Ovary (tissue), 9 donors: ENCODE results near the gene RGS16. TPM values are rescaled to one million over a fixed set of nuclear protein-coding genes. Genes with fewer than 3 reads are reported as not detected.

Experiments
- DNase-seq, 5 donors: peaks; one replicate each; pipeline ENCODE4 v3.0.0-alpha.2; 2019 to 2020
- H3K27ac ChIP-seq, 2 donors: fragments of 200-600 bp; one replicate each; pipeline versions ENCODE4 v1.5.1 to v1.8.0; 2019 to 2022
- H3K27me3 ChIP-seq: fragments of 200-600 bp; one replicate; pipeline ENCODE4 v1.8.0; 2022
- H3K36me3 ChIP-seq: fragments of 200-600 bp; sonication (generic); one replicate; pipeline ENCODE4 v1.5.1; 2019
- H3K4me1 ChIP-seq: one replicate; pipeline ENCODE4 v1.8.1; 2013; ENCODE audit warnings: mild to moderate bottlenecking, moderate library complexity; ENCODE audit not compliant: insufficient read depth
- H3K4me3 ChIP-seq: fragments of 200-600 bp; sonication (generic); one replicate; pipeline ENCODE4 v1.5.1; 2017
- H3K9me3 ChIP-seq, 2 donors: fragments of 200-600 bp in 1 of 2; sonication (generic) in 1 of 2; one replicate each; pipeline versions ENCODE4 v1.5.1 to v1.8.1; 2013 to 2019; ENCODE audit warnings: mild to moderate bottlenecking in 1 of 2, moderate library complexity in 1 of 2
- CTCF ChIP-seq, 3 donors: fragments of 450-650 bp in 2 of 3; fragments of 200-600 bp in 1 of 3; IDR thresholded peaks; one replicate each; pipeline versions ENCODE4 v1.5.1 to v1.8.0; 2016 to 2022; ENCODE audit warnings: antibody characterized with exemption in 3 of 3, mild to moderate bottlenecking in 1 of 3
- EP300 ChIP-seq: sonication (generic); formaldehyde crosslinking; IDR thresholded peaks from one replicate; pipeline ENCODE4 v1.6.1; 2017; ENCODE audit warnings: antibody characterized with exemption
- POLR2A ChIP-seq: fragments of 450-650 bp; IDR thresholded peaks from one replicate; pipeline ENCODE4 v1.6.1; 2017; ENCODE audit warnings: antibody characterized with exemption, mild to moderate bottlenecking, moderate library complexity
- WGBS, 3 donors: extraction: QIAGEN DNeasy Blood & Tissue Kit in 1 of 3; methylation state at CpG; one replicate each; pipeline versions ENCODE4 v1.1.5 to v1.1.7; 2013 to 2017; 5-methylcytosine and 5-hydroxymethylcytosine counted together
- intact Hi-C, 4 donors: fragments of 100-400 bp; cut with DNase I; formaldehyde crosslinking; loops; one replicate each; pipeline versions ENCODE4 v1.11.0 to v1.15.1; 2022 to 2023
- polyA plus RNA-seq, 2 donors: library from polyadenylated mRNA; stranded (reverse); fragments of 200-250 nt in 1 of 2; fragments of 350-450 nt in 1 of 2; fragmentation: Illumina TruSeq in 1 of 2; extraction: RNeasy Lipid Tissue Mini Kit (QIAGEN cat#74804) in 1 of 2; gene quantifications; one replicate each; pipeline ENCODE4 v1.2.3, GENCODE V29; 2013 to 2014
- total RNA-seq, 7 donors: library from RNA; depleted of rRNA in 2 of 7; stranded (reverse); fragments of >200 nt in 2 of 7; fragmentation: NEBNext Ultra II Directional in 3 of 7; extraction: Animal tissue kit (Norgen Biotek cat#: 25700) in 3 of 7; gene quantifications; one replicate each; pipeline versions ENCODE4 v1.1.0 to v1.2.4, GENCODE V29; 2016 to 2023
- donor health status: DM: no; HTN: no; CAD: no; lungs with moderate emphysema.
- donor health status: DM: no; HTN: no; CAD: no.
- donor health status: Bipolar disorder and iron deficiency.
- donor health status: DM: yes; HTN: yes; CAD: no.
- donor health status: DM: no; HTN: no; CAD: no.
- donor health status: DM: yes; HTN: yes; CAD: no.

Gene RGS16
- total and polyA plus RNA-seq, 9 donors = 1.1 to 7.4 (median 3.3) TPM

GRCh38 chr1:182570611-182570970 is 33.6 kb downstream of the RGS16 start:
- intact Hi-C loops = no loop called here
- no peaks in the 10 kb centered on the region for H3K27me3 ChIP-seq
- H3K27ac ChIP-seq = no peak overlapping the region
- 94 to 98% (median 95%) methylated on average over 2 of the region's 2 CpGs for WGBS, 3 donors
- no peaks in the 10 kb centered on the region for H3K36me3 ChIP-seq
- no peak for TF ChIP-seq EP300
- TF ChIP-seq POLR2A = no peak
- no peak for TF ChIP-seq CTCF (IDR thresholded peaks at IDR 0.05)
- H3K4me1 ChIP-seq = no peaks in the 10 kb centered on the region
- no peak for DNase-seq
- H3K4me3 ChIP-seq = no peak overlapping the region
- H3K9me3 ChIP-seq = no peaks in the 10 kb centered on the region

GRCh38 chr1:182569939-182570610 is 34.1 kb downstream of the RGS16 start:
- Histone ChIP-seq H3K27ac (no peak overlapping the region), H3K4me3 (no peak overlapping the region), H3K27me3 (no peaks in the 10 kb centered on the region), H3K36me3 (no peaks in the 10 kb centered on the region), H3K4me1 (no peaks in the 10 kb centered on the region), H3K9me3 (no peaks in the 10 kb centered on the region)
- intact Hi-C loops = no loop called here
- DNase-seq = no peak
- TF ChIP-seq CTCF (IDR thresholded peaks at IDR 0.05) = no peak
- no peak for TF ChIP-seq EP300
- no peak for TF ChIP-seq POLR2A
- 90 to 92% (median 90%) methylated on average over 6 of the region's 6 CpGs for WGBS, 3 donors

GRCh38 chr1:182568647-182569284 is 35.4 kb downstream of the RGS16 start:
- no peaks in the 10 kb centered on the region for H3K4me1 ChIP-seq
- no peak for DNase-seq
- no peaks in the 10 kb centered on the region for H3K36me3 ChIP-seq
- H3K27me3 ChIP-seq = no peaks in the 10 kb centered on the region
- intact Hi-C loops = no loop called here
- WGBS, 3 donors = 84 to 93% (median 88%) methylated on average over 3 of the region's 3 CpGs
- H3K9me3 ChIP-seq = no peaks in the 10 kb centered on the region
- TF ChIP-seq POLR2A = no peak
- no peak for TF ChIP-seq CTCF (IDR thresholded peaks at IDR 0.05)
- TF ChIP-seq EP300 = no peak
- no peak overlapping the region for H3K27ac ChIP-seq
- no peak overlapping the region for H3K4me3 ChIP-seq

- H3K36me3 ChIP-seq = no peaks in the 10 kb centered on the region
- H3K27me3 ChIP-seq = no peaks in the 10 kb centered on the region
- H3K9me3 ChIP-seq = no peaks in the 10 kb centered on the region
- no peak overlapping the region for H3K27ac ChIP-seq
- intact Hi-C loops = no loop called here
- TF ChIP-seq CTCF (IDR thresholded peaks at IDR 0.05) (no peak), EP300 (no peak), POLR2A (no peak)
- H3K4me3 ChIP-seq = no peak overlapping the region
- H3K4me1 ChIP-seq = no peaks in the 10 kb centered on the region
- 93 to 96% (median 93%) methylated on average over 5 of the region's 5 CpGs for WGBS, 3 donors
- no peak for DNase-seq
Measured at GRCh38 chr1:182567629-182568028, 36.6 kb downstream of the RGS16 start.
